Liver (tissue), 9 donors: ENCODE data around the gene GPR179. TPM values are rescaled to one million over a fixed set of nuclear protein-coding genes. Genes with fewer than 3 reads are reported as not detected.

Source experiments
- DNase-seq: peaks from one replicate; pipeline ENCODE4 v3.0.0-alpha.2; 2017; ENCODE audit warnings: low spot score
- H3K27ac ChIP-seq, 2 donors: one replicate each; pipeline ENCODE4 v1.7.0; 2013; ENCODE audit warnings: inconsistent platforms in 2 of 2, low read length in 2 of 2, control low read depth in 1 of 2, low read depth in 1 of 2, mild to moderate bottlenecking in 1 of 2
- H3K27me3 ChIP-seq, 4 donors: one replicate each; pipeline versions ENCODE4 v1.6.1 to v1.7.0; 2013; ENCODE audit warnings: low read length in 3 of 4, inconsistent platforms in 1 of 4, mild to moderate bottlenecking in 1 of 4, moderate library complexity in 1 of 4; ENCODE audit not compliant: control insufficient read depth in 4 of 4, insufficient read depth in 4 of 4
- H3K36me3 ChIP-seq, 4 donors: one replicate each; pipeline versions ENCODE4 v1.6.1 to v1.7.0; 2013; ENCODE audit warnings: low read length in 3 of 4, mild to moderate bottlenecking in 3 of 4, low read depth in 1 of 4, moderate library complexity in 1 of 4; ENCODE audit not compliant: control insufficient read depth in 4 of 4, insufficient read depth in 3 of 4
- H3K4me1 ChIP-seq, 4 donors: one replicate each; pipeline versions ENCODE4 v1.6.1 to v1.7.0; 2013; ENCODE audit warnings: low read length in 3 of 4, mild to moderate bottlenecking in 3 of 4, moderate library complexity in 1 of 4; ENCODE audit not compliant: control insufficient read depth in 4 of 4, insufficient read depth in 4 of 4
- H3K4me3 ChIP-seq, 3 donors: one replicate each; pipeline versions ENCODE4 v1.6.1 to v1.7.0; 2013; ENCODE audit warnings: low read length in 3 of 3, control low read depth in 1 of 3, low read depth in 1 of 3, mild to moderate bottlenecking in 1 of 3
- H3K9ac ChIP-seq, 2 donors: one replicate each; pipeline ENCODE4 v1.7.0; 2013; ENCODE audit warnings: low read length in 2 of 2, mild to moderate bottlenecking in 2 of 2, moderate library complexity in 2 of 2, control low read depth in 1 of 2, low read depth in 1 of 2
- H3K9me3 ChIP-seq, 4 donors: one replicate each; pipeline versions ENCODE4 v1.6.1 to v1.7.0; 2013; ENCODE audit warnings: low read length in 3 of 4; ENCODE audit not compliant: control insufficient read depth in 4 of 4
- EGR1 ChIP-seq, 2 donors: IDR thresholded peaks; 2 replicates each; pipeline ENCODE4 v1.6.1; 2016 to 2018; ENCODE audit warnings: antibody characterized with exemption in 2 of 2, low read depth in 2 of 2
- FOXA2 ChIP-seq: IDR thresholded peaks from 2 replicates; pipeline ENCODE4 v1.6.1; 2016; ENCODE audit warnings: antibody characterized with exemption
- GABPA ChIP-seq, 2 donors: IDR thresholded peaks in 1 of 2; conservative IDR thresholded peaks in 1 of 2; 2 replicates each; pipeline ENCODE4 v1.6.1; 2016; ENCODE audit warnings: antibody characterized with exemption in 2 of 2, mild to moderate bottlenecking in 1 of 2, moderate library complexity in 1 of 2
- HNF4A ChIP-seq, 2 donors: conservative IDR thresholded peaks; 2 replicates each; pipeline ENCODE4 v1.6.1; 2016; ENCODE audit warnings: antibody characterized with exemption in 2 of 2, mild to moderate bottlenecking in 2 of 2
- HNF4G ChIP-seq: IDR thresholded peaks from 2 replicates; pipeline ENCODE4 v1.6.1; 2016; ENCODE audit warnings: antibody characterized with exemption
- JUND ChIP-seq, 2 donors: IDR thresholded peaks; 2 replicates each; pipeline ENCODE4 v1.6.1; 2016; ENCODE audit warnings: antibody characterized with exemption in 2 of 2
- RXRA ChIP-seq, 2 donors: IDR thresholded peaks; 2 replicates each; pipeline ENCODE4 v1.6.1; 2017 to 2018; ENCODE audit warnings: antibody characterized with exemption in 2 of 2, mild to moderate bottlenecking in 1 of 2
- TAF1 ChIP-seq: conservative IDR thresholded peaks from 2 replicates; pipeline ENCODE4 v1.6.1; 2016; ENCODE audit warnings: antibody characterized with exemption, mild to moderate bottlenecking
- WGBS: extraction: QIAGEN DNeasy Blood & Tissue Kit; methylation state at CpG from one replicate; pipeline ENCODE4 v1.1.7; 2013; 5-methylcytosine and 5-hydroxymethylcytosine counted together
- polyA plus RNA-seq, 2 donors: library from polyadenylated mRNA; stranded (reverse) in 1 of 2; unstranded in 1 of 2; fragments of 200-250 nt in 1 of 2; fragments of >200 nt in 1 of 2; fragmentation: Nextera tagmentation in 1 of 2; extraction: Ambion mirVana in 1 of 2; gene quantifications; one replicate each; pipeline versions ENCODE4 v1.2.1 to v1.2.3, GENCODE V29; 2013 to 2015
- total RNA-seq, 2 donors: library from RNA; depleted of rRNA; stranded (reverse); fragments of >200 nt; gene quantifications; one replicate each; pipeline ENCODE4 v1.2.3, GENCODE V29; 2014
- TF ChIP-seq, protein P1 (sequence below): IDR thresholded peaks from 2 replicates; pipeline ENCODE4 v1.6.1; 2016; ENCODE audit warnings: antibody characterized with exemption
- TF ChIP-seq, protein P2 (sequence below): fragments of 150-350 bp; IDR thresholded peaks from 2 replicates; pipeline ENCODE4 v1.5.1; 2017; ENCODE audit warnings: improper control_type of control experiment, low read depth, low read length; ENCODE audit not compliant: missing input control
- donor health status: healthy.
- donor health status: healthy.
- donor health status: healthy.
- donor health status: healthy.
- donor health status: healthy.

The GPR179 gene
- total and polyA plus RNA-seq, 4 donors, result under 0.01 to 0.05 (median 0.01) TPM; not detected in 1

DNA sequence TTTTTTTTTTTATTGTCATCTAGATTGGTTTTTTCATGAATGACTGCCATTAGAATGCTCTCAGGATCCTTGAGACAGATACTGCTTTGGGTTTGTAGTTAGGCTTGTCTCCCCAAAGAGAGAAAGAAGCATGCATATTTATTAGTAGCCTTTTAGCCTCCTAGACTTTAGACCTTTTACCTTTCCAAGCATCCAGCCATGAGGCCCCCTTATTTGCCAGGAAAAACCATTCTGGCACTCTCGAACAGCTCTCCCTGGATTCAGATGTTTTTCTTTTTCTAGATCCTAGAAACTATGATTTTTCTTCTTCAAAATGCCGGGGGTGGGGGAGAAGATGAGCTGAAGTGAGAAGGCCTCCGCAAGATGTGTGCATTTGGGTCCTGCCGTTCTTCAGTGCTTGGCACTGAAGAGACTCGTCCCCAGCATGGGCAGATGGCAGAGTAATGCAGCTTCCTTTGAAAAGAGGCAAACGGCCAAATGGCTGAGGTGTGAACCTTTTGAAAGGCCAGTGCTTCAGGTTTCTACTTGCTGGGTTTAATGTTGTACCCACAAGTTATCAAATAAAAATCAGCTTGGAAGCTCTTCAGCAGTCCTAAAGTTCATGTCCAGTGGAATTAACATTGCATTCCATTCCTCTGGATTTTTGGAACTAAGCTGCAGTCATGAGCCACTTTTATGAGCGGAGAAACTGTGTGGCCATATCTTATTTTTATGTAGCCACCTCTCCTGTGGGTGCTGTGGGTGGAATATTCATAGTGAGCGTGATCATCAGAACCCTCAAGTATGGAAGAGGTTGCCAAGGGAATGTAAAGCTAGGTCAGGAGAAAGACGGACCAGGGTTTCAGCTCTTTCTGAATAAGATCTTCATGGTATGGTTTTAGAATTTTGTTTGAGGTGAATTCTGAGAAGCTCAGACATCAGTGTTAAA, 15.1 kb upstream of the GPR179 start:
- WGBS, result 69% methylated on average over 9 of the region's 9 CpGs
- Histone ChIP-seq H3K4me1 (peaks cover 0 to 22% (median 11%) of the 10 kb centered on the region in 4 donors), H3K27ac (no peak overlapping the region), H3K36me3 (peaks cover 0 to 4% (median 1%) of the 10 kb centered on the region in 4 donors), H3K4me3 (no peak overlapping the region), H3K27me3 (no peaks in the 10 kb centered on the region), H3K9me3 (no peaks in the 10 kb centered on the region), H3K9ac (no peak overlapping the region)
- DNase-seq, result no peak
- TF ChIP-seq FOXA2 (no peak), RXRA (IDR thresholded peaks at IDR 0.05) (no peak), EGR1 (IDR thresholded peaks at IDR 0.05; ENCODE audit: low read depth in 2 of 2) (no peak), GABPA (IDR thresholded peaks at IDR 0.05 in 1 of 2, conservative IDR thresholded peaks at IDR 0.05 in 1 of 2) (no peak), HNF4G (no peak)
- TF ChIP-seq, protein P1, sequence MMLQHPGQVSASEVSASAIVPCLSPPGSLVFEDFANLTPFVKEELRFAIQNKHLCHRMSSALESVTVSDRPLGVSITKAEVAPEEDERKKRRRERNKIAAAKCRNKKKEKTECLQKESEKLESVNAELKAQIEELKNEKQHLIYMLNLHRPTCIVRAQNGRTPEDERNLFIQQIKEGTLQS, result no peak

DNA sequence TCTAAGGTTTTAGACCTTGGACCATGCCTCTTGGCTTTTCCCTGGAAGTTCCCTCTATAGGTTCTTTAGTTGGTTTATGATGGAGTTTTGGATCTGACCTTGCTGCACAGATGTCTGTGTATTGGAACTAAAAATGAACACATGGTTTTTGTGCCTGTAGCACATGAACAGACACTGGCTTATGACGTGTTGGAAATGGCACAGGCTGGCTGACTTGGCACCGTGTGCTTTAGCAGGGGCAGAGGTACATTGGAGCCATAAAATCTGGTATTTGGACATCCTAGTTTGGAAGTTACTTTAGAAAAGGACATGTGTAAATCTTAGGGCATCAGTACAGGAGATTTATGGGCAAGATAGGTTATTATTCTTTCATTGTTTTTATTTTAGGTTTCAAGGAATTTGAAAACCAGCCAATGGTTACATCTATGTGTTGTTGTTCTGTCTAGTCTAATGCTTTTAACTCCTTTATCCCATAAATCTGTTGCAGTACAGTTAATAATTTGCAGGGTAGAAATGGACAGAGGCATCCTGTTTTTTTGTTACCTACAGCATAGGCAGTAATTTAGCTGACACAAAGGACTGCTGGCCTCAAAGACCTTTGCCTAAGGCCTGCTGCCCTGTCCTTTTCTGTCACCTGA, 13.8 kb upstream of the GPR179 start:
- Histone ChIP-seq H3K36me3 (no peaks in the 10 kb centered on the region), H3K9me3 (no peaks in the 10 kb centered on the region), H3K4me1 (peaks cover 6 to 34% (median 17%) of the 10 kb centered on the region in 4 donors), H3K27me3 (no peaks in the 10 kb centered on the region), H3K4me3 (no peak overlapping the region), H3K27ac (no peak overlapping the region), H3K9ac (no peak overlapping the region)
- TF ChIP-seq HNF4A (conservative IDR thresholded peaks at IDR 0.05) (peak in 1 of 2 donors; percentile 8), FOXA2 (no peak)
- no peak for DNase-seq
- WGBS, result 44% methylated on average over 2 of the region's 2 CpGs

DNA sequence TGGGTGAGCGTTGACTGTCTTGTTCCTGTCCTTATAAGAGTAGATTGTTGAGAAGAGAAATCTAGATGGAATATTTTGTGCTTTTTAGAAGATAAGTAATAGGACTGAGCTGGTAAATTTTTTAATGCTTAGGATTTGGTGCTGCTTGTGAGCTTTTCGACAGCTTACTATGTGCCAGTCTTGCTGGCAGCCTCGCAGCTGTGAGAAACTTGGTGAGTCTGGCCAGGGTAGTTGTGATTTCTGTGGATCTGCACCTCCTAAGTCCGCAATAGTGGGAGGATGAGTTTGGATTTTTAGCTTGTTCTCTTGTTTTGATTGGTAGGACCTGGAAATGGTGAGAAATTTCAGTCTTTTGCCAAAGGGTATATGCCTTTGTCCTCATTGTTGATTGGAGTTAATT, 11.5 kb upstream of the GPR179 start:
- Histone ChIP-seq H3K27me3 (no peaks in the 10 kb centered on the region), H3K4me1 (peaks cover 6 to 34% (median 17%) of the 10 kb centered on the region in 4 donors), H3K27ac (no peak overlapping the region), H3K36me3 (no peaks in the 10 kb centered on the region), H3K9me3 (no peaks in the 10 kb centered on the region), H3K4me3 (no peak overlapping the region), H3K9ac (no peak overlapping the region)
- DNase-seq, result no peak
- WGBS, result 98% methylated on average over 4 of the region's 4 CpGs
- no peak for TF ChIP-seq JUND (IDR thresholded peaks at IDR 0.05)
- TF ChIP-seq TAF1, result no peak
- TF ChIP-seq EGR1 (IDR thresholded peaks at IDR 0.05; ENCODE audit: low read depth in 2 of 2), result no peak
- TF ChIP-seq, protein P2, sequence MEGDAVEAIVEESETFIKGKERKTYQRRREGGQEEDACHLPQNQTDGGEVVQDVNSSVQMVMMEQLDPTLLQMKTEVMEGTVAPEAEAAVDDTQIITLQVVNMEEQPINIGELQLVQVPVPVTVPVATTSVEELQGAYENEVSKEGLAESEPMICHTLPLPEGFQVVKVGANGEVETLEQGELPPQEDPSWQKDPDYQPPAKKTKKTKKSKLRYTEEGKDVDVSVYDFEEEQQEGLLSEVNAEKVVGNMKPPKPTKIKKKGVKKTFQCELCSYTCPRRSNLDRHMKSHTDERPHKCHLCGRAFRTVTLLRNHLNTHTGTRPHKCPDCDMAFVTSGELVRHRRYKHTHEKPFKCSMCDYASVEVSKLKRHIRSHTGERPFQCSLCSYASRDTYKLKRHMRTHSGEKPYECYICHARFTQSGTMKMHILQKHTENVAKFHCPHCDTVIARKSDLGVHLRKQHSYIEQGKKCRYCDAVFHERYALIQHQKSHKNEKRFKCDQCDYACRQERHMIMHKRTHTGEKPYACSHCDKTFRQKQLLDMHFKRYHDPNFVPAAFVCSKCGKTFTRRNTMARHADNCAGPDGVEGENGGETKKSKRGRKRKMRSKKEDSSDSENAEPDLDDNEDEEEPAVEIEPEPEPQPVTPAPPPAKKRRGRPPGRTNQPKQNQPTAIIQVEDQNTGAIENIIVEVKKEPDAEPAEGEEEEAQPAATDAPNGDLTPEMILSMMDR, result no peak
- no peak for TF ChIP-seq GABPA (IDR thresholded peaks at IDR 0.05 in 1 of 2, conservative IDR thresholded peaks at IDR 0.05 in 1 of 2)
- TF ChIP-seq HNF4G, result no peak
